Amygdala (tissue), 56 donors: ENCODE measurements around the gene CHCHD6.

Source experiments
- DNase-seq, 56 donors: peaks; one replicate each; lab custom pipeline; 2025; lab: John Stamatoyannopoulos, UW

The CHCHD6 gene

DNA sequence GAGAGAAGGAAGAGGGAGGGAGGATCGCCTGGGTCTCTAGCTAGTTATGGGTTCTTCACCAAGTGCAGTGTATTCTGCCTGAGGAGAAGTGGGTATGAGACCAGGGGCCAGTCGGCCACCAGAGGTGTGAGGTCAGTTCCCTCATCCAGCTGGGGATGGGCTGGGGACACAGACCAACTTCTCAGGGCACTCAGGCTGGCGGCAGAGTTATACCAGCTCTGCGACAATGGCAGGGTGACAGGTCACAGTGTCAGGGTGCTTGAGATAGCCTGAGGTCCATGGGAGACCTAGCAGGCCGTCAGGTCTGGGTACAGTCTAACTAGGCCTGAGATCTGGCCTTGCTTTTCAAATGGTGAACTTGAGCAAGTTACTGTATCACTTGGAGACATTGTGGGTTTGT lies 247.5 kb downstream of the CHCHD6 start:
- no peak for DNase-seq

DNA sequence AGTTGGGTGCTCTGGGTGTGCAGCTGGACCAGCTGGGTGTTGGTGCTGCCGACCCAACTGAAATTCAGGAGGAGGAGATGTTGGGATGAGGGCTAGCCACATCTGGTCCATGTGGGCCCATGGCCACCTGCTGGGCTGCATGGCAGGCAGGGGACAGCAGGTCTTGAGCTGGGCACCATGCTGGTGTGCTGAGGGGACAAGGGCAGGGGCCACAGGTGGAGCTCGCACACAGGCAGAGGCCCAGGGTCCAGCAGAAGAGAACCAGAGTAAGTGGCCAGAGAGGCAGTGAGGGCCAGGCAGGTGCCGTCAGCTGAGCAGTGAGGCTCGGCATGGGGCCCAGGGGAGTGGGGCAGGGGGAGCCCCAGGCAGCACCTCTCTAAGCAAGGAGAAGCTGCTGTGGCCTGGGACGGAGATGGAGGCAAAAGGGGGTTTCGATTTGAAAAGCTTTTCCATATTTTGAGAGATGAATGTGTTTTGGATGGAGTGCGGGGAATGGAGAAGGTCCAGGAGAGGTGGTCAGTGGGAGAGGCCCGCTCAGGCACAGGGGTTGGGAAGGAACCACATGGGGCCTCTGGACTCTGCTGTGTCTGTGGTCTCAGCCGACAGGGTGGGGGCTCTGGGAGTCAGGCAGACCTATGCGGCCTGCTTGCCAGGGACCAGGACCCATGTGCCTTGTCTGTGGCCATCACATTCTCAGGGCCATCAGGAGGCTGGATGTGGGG lies 248.4 kb downstream of the CHCHD6 start:
- no peak for DNase-seq

DNA sequence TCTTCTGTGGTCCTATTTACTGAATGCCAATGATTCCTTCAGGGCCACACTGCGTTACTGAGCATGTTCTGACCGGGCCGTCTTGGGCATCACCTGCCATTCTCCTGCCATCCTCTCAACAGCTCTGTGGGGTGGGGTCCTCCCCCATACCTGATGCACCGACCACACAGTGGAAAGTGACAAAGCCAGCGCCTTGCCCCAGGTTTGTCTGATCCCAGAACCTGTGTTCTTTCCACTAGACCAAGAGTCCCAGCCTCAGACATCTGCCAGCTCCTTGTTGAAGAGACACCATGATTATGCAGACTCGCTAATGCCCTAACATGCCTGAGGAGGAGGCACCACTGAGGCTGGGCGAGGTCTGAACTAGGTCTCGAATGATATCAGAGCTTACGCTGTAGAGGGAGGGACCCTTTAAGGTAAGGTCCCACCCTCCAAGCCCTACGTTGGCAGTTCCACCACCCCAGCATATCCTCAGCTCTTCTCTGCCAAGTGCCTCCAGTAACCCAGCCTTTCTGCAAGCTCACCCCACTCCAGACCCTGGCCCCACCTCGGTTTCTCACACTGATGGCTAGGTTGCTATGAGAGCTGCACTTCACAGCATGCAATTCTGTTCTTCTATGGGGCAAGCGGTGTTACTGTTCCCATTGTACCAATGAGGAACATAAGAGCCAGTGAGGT lies 249.1 kb downstream of the CHCHD6 start:
- no peak for DNase-seq

DNA sequence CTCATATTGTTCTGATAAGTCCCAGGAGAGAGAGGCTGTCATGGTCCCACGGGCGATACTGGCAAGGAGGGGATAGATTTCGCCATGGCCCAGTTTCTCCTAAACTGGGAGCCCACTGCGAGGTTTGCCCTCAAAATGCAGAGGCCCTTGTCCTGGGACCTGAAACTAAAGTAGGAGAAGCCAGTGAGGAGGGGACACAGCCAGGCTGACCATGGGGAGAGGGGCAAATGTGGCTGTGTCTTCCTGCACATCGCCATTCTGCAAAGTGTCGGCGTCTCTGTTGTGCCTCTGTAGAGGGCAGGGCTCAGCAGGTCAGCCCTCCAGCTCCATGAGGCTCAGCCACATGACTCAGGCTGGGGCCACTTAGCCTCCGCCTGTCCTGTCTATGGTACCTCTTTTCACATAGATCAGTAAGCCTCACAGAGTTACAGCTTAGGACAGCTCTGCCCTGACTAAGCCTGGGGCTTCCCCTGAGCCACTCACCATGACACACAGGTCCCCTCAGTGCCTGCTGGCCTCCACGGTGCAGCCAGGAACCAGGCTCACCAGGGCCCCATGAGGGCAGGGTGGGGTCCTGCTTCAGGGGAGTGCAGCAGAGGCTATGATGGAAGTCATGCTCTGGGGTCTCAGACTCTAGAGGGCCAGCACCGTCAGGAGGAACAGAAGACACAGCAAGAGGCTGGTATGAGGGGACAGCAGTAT lies 250.3 kb downstream of the CHCHD6 start:
- no peak for DNase-seq

DNA sequence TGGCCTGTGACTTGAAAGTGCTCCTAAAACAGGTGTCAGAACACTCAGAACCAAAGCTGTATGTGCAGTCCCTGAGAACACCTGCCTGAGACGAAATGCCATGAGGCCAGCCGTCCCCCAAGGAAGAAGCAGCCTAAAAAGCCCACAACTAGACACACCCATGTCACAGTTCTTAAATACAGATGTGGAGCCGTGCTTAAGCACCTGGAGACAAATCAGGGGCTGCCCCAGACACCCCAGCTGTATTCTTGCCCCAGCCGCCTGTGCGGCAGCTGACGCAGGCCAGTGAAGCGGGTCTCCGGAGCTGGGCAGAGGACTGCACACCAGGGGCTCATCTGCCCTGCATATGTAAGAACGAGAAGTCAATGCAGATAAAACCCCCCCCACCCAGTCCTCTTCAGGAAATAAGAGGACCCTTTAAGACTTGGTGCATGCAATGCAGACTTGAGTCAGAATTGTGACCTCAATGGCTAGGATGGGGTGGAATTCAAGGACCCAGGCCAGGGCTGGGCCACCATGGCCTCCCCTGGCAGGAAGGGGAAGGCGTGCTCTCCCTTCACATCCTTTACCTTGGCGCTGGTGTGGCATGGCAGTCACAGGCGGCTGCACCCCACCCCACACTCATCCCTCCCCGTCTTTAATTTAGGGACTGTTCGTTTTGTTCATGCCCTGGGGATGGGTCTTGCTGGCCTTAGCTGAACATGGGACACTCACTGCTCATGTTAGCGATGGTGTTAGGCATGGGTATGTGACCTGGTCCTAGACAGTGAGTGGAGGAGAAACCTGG lies 251.2 kb downstream of the CHCHD6 start:
- no peak for DNase-seq

DNA sequence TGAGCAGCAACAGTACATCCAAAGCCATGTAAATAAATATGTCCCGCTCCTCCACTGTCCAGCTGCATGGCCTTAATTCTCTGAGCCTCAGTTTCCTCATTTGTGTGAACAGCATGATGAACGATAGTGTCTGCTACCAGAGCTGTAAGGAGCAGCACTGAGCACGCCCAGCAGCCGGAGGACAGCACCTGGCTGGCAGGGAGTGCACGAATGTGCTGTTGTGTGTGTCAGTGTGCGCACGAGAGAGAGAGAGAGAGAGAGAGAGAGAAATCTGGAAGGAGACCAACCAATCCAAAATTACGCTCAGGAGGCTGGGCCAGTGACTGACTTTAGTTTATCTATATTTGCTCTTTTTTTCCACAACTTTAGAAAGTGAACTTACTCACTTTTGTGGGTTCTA lies 252.3 kb downstream of the CHCHD6 start:
- no peak for DNase-seq

DNA sequence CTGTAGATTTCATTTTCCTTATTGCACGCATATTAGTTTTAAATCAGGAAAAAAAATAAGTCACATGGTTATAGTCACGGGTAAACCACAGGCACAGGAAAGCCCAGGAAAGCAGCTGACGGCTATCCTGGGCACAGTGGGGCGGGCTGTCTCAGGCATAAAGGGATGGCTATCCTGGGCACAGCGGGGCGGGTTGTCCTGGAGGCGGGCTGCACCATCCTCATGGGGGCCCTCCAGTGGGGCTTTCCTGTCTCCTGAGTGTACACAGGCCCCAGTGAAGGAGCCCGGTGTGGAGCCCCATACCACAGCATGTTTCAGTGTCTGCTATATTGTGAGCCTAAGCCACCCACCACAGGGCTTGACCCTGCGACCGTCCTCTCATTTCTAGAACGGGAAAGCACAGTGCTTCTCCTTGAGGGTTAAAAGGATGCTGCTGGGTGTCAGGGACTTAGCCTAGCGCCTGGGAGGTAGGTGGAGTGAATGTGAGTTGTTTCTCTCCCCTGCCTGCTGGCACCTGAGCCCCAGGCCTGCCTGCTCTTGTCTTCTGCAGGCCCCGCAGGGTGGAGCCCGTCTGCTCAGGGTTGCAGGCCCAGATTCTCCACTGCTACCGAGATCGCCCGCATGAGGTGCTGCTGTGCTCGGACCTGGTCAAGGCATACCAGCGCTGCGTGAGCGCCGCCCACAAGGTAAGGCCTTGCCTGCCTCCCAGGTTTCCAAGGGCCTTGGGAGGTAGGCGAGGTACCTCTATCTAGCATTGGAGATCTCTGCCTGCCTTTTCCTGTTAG lies 253.0 kb downstream of the CHCHD6 start:
- DNase-seq = no peak

DNA sequence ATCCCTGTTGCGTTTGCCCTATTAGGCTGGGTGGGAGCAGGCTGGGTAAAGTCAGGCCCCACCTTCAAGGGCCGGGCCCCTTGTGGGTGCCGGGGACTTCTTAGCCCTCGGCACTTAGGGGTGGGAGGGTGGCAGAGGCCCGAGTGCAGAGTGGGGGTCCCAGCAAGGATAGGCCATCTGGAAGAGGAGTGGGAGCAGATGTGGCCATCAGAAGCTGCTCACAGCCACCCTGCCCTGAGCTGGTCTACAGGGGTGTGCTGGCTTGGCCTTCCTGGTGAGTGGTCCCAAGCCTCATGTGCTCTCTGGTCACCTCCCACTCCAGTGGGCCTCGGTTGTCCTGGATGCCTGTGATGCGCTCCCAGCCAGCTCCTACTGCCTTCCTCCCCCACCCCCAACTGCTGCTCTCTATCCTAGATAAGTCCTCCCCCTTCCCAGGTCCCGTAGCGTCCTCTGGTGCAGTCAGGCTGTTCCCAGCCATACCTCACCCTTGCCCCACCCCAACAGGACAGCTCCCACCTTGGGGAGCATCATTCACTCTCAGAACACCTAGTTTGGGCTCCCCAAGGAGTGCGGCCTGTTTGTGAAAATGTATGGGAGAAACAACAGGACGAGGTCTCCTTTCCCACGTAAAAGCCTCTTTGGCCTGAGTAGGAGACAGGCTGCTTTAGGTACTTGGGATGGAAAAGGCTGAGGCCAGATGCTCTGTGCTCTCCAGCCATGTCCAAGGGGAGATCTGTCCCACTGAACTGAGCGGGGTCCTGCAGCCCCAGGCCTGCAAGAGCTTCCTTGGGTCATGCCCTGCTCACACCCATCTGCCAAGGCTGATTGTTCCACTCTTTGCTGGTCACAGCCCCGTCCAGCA lies 254.0 kb downstream of the CHCHD6 start:
- no peak for DNase-seq

DNA sequence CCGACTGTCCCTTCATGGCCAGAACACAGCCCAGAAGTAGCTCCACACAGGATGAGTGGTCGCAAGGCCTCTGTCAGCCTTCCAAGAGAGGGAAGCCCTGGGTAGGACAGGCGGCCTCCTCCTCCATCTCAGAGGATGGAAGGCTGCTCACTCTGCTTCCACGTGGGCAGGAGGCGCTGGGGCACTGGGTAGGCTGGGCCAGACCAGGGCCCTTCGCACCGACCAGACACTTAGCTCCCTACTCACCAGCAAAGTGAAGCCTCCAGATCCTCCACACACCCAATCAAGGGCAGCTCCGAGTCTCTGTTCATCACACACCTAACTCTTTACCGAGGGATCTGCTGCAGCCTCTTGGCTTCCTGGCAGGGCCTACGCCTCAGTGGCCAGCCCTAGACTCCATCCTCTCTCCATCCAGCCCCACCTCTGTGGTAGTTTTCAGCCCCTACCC lies 254.6 kb downstream of the CHCHD6 start:
- no peak for DNase-seq

DNA sequence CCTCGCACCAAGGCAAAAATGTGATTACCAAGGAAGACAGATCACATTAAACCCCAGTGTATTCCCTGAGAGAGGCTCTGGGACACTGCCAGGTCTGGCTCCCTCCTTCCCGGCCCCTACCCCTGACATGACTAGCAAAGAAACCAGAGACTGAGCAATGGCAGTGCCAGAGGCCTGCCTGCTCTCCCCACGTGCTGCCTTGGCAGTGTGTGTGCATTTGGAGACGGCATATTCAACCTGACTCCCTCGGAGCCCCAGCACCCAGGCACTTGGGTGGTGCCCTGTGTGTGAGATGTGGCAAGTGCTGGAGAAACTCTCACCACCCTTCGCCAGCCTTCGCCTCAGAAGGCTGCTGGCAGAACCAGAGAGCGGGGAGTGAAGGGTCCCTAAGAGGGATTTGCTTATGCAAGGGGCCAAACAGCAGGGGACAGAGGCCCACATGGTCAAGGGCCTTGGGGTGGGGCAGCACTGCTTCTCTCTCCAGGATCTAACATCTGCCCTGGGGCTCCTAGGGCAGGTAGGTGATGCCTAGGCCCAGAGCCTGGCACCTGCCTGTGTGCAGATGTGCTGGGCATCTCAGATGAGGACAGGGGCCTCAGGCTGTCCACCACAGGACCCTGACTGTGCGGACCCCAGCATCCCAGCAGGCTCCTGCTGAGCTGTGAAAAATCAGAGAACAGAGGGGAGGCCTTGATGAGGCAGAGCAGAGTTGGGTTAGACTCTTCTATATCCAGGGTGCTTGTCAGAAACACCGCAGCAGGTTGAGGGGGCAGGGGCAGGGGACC lies 255.3 kb downstream of the CHCHD6 start:
- DNase-seq = no peak

DNA sequence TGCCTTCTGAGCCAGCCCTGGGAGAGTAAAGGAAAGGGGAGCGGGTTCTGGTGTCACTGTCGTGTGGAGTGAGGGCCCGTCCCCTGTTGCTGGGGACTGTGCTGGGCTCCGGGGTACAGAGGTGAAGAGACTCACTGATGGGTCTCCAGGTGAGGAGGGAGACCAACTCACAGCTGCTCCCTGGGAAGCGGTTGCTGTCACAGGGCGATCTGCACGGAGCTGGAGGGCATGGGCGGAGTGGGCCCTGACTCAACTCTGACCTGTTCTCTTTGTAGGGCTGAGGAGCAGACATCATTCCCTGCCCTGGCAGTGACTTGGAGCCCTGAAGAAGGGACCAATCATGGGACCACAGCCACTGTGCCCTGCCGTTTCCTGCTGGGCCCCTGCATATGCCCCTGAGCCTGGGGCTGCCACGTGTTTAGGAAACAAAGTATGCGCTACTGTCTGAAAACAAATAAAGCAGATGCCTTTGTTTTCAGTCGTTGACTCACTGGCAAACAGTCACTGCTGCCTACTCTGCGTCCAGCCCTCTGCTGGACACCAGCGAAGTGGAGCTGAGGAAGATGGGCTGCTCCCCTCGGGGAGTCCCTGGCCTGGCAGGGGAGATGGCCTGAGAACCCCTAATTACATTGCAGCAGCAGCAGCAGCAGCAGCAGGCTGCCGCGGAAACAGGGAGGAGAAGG lies 256.0 kb downstream of the CHCHD6 start:
- DNase-seq = peak in 19 of 56 donors; percentile 23 to 69 (median 42)

DNA sequence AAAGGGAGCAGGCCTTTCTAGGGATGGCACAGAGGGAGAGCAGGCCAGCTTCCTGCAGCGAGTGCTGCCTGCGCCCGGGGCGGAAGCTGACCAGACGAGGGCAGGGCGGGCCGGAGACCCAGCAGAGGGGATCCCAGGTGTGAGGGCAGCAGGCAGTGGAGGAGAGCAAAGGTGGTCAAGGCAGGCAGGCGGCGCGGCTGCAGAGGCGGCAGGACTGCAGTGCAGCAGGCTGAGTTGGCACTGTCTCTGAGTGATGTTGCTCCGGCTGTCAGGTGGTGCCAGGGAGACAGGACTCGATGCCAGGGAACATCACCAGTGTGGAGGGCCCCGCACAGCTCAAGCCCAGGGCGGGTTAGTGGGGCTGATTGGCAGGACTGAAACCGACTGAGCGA lies 256.6 kb downstream of the CHCHD6 start:
- DNase-seq = peak in 6 of 56 donors; percentile 45 to 69 (median 50)

DNA sequence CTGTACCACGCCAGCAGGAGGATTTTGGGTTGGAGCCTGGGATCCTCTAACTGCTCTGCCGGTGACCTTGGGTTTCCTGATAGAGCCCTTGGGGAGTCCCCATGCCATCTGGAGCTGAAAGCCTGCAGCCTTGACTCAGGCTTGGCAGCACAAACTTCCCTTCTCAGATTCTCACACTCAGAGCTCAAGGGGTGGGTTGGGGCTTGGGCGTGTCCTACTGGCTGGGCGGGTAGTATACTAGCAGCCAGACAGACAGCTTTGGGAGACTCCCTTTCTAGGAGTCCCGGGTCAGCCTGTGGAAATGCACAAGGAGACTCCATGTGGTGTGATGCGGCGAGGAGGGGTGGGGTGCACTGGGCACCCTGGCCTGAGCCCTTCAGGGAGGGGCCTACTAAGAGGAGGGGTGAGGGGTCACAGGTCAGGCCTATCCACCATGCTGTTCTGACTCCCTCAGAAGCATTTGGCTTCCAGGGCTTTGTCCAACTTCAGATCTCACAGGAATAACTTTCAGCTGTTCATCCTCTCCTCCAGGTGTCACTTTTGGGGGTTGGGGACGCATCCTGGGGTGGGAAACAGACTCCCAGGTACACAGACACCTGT lies 257.3 kb downstream of the CHCHD6 start:
- DNase-seq = no peak

DNA sequence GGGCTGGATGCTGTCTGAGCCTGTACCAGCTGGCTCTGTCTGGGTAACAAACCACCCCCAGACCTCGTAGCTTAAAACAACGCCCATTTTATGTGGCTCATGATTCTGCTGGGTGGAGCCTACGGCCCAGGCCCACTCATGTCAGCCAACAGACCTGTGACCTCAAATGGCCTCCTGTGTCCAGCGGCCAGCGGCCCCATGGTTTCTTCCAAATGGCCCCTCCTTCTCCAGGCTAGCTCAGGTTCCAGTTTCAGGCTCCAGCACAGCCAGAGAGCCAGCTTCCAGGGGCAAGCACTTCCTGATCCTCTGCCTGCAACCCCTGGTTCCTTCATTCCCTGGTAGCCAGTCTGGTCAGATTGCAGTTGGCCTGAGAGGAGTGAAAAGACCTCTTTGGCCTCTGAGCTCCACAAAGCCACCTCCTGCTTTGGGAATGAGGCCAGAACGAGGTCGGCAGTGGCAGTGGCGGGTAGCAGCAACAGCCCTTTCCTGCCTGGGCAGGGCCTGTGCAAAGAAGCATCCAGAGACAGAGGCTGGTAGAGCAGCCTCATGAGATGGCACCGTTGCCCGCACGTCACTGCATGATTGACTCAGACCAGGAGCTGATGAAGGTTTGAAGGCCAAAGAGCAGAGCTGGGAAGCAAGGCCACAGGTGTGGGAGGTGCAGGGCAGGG lies 257.9 kb downstream of the CHCHD6 start:
- DNase-seq = no peak

DNA sequence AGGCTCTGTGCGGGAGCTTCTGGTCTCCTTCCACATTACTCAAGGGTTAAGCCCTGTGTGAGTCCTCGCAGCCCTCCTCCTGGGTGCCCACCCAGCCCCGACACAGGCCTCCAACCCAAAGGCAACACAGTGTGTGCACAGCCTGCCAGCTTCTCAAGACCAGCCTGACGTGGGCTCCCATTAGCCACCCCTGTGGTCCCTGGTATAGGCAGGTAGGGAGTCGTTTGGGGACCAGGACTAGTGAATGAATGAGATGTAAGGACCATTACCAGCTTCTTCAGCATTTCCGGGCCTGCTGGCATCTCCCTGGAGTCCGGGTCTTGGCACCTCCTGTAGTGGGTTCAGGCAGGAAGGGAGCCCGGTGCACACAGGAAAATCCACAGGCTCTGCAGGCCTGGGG lies 258.7 kb downstream of the CHCHD6 start:
- no peak for DNase-seq
